Astrocyte of the cerebellum (primary cell): ENCODE measurements around the gene MCL1.

Source experiments
- DNase-seq: peaks from one replicate; pipeline ENCODE4 v3.0.0-alpha.2; 2011; ENCODE audit warnings: low read depth
- H3K4me3 ChIP-seq: 2 replicates; pipeline ENCODE4 v1.5.1; 2011; ENCODE audit warnings: mild to moderate bottlenecking, low read depth, low read length, moderate library complexity
- CTCF ChIP-seq: IDR thresholded peaks from 2 replicates; pipeline ENCODE4 v1.5.1; 2012; ENCODE audit warnings: low read length, low read depth, moderate library complexity, mild to moderate bottlenecking; ENCODE audit errors: missing control alignments
- in situ Hi-C: cut with HindIII; loops from 2 replicates; pipeline ENCODE4 v1.10.0; 2017; ENCODE audit warnings: low sequenced_read_pairs

MCL1 gene

GRCh38 chr1:150562446-150563339 lies 16.7 kb downstream of the MCL1 start:
- no peak overlapping the region for H3K4me3 ChIP-seq
- no peak for DNase-seq
- TF ChIP-seq CTCF = no peak
- in situ Hi-C loops = no loop called here

DNA sequence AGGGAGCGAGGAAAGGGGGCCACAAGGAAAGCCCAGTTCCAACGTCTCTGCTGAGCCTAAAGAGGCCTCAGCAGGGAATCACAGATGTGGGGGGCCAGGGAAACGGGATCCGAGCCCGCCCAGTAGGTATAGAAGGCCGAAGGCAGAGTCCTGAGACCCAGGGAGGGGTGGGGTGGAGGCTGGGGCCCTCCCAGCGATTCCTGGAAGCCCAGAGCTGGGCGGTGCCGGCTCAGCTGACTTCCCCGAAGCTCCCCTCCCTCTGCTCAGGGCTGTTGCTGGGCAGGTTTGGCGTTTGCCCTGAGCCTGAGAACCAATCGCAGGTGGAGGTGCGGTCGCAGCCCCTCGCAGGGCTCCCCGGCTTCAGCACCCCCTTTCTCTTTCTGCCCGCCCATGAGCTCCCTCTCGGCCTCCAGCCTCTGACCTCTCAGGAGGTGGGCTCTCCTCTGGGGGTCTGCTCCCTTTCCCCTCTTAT lies 17.4 kb downstream of the MCL1 start:
- no peak for TF ChIP-seq CTCF
- peak overlapping the region; percentile 50 for H3K4me3 ChIP-seq
- in situ Hi-C loops = no loop called here
- peak; percentile 91 for DNase-seq

- DNase-seq = peak; percentile 98
- H3K4me3 ChIP-seq = peak overlapping the region; percentile 50
- in situ Hi-C loops = no loop called here
- no peak for TF ChIP-seq CTCF
These were observed 18.0 kb downstream of the MCL1 start for GRCh38 chr1:150561254-150561973.

GRCh38 chr1:150560576-150561253 lies 18.7 kb downstream of the MCL1 start:
- H3K4me3 ChIP-seq = peak overlapping the region; percentile 50
- in situ Hi-C loops = no loop called here
- DNase-seq = peak; percentile 72

GRCh38 chr1:150560011-150560438 lies 19.4 kb downstream of the MCL1 start:
- in situ Hi-C loops = no loop called here
- TF ChIP-seq CTCF = peak; percentile 93

More at GRCh38 chr1:150560576-150561253, 18.7 kb downstream of the MCL1 start:
- TF ChIP-seq CTCF = peak; percentile 92

GRCh38 chr1:150559656-150560010 lies 19.8 kb downstream of the MCL1 start:
- H3K4me3 ChIP-seq = no peak overlapping the region
- in situ Hi-C loops = no loop called here
- TF ChIP-seq CTCF = no peak
- DNase-seq = no peak

More at GRCh38 chr1:150560011-150560438, 19.4 kb downstream of the MCL1 start:
- no peak overlapping the region for H3K4me3 ChIP-seq
- DNase-seq = no peak
